K562 (cell line): ENCODE results near the gene SNX1. TPM values are rescaled to one million over a fixed set of nuclear protein-coding genes. Genes with fewer than 3 reads are reported as not detected.

ENCODE experiments used
- BACH1 ChIP-seq: fragments of 200-800 bp; sonication (Bioruptor generic); IDR thresholded peaks from 2 replicates; pipeline ENCODE4 v1.6.1; 2016; ENCODE audit warnings: missing genetic modification characterization, missing compliant biosample characterization
- CBX3 ChIP-seq, 2 experiments: IDR thresholded peaks; 1 replicate in 1 of 2; 2 replicates in 1 of 2; pipeline ENCODE4 v1.6.1; 2012; ENCODE audit warnings: inconsistent platforms in 2 of 2, low read length in 2 of 2, borderline replicate concordance in 1 of 2, control low read depth in 1 of 2
- CEBPG ChIP-seq, 3 experiments: fragments of 200-800 bp in 1 of 3; sonication (Bioruptor generic) in 1 of 3; sonication (generic) in 1 of 3; formaldehyde crosslinking in 1 of 3; IDR thresholded peaks in 2 of 3; conservative IDR thresholded peaks in 1 of 3; 2 replicates each; pipeline versions ENCODE4 v1.6.1 to v1.8.0; 2016 to 2022; ENCODE audit warnings: missing compliant biosample characterization in 2 of 3, missing genetic modification characterization in 2 of 3, mild to moderate bottlenecking in 1 of 3, missing genetic modification reagents in 1 of 3
- CREB1 ChIP-seq, 2 experiments: sonication (generic) in 1 of 2; formaldehyde crosslinking in 1 of 2; IDR thresholded peaks; 2 replicates each; pipeline versions ENCODE4 v1.6.1 to v1.8.0; 2012 to 2022; ENCODE audit warnings: inconsistent platforms in 1 of 2, mild to moderate bottlenecking in 1 of 2, missing genetic modification reagents in 1 of 2, moderate library complexity in 1 of 2
- DIDO1 ChIP-seq: fragments of 450-650 bp; IDR thresholded peaks from 2 replicates; pipeline ENCODE4 v1.6.1; 2016; ENCODE audit warnings: low read depth, missing biosample characterization, missing genetic modification characterization
- ELF4 ChIP-seq: fragments of 450-650 bp; formaldehyde crosslinking; IDR thresholded peaks from 2 replicates; pipeline ENCODE4 v1.4.0; 2022; ENCODE audit warnings: missing genetic modification characterization
- PBX2 ChIP-seq, 2 experiments: IDR thresholded peaks in 1 of 2; conservative IDR thresholded peaks in 1 of 2; 2 replicates each; pipeline ENCODE4 v1.6.1; 2016; ENCODE audit warnings: low read depth in 2 of 2, mild to moderate bottlenecking in 1 of 2, missing compliant biosample characterization in 1 of 2, missing genetic modification characterization in 1 of 2, moderate library complexity in 1 of 2
- PHF21A ChIP-seq: fragments of 450-650 bp; IDR thresholded peaks from 2 replicates; pipeline ENCODE4 v1.6.1; 2017; ENCODE audit warnings: low read depth, borderline replicate concordance
- RBM34 ChIP-seq: fragments of 200-400 bp; formaldehyde crosslinking; IDR thresholded peaks from 2 replicates; pipeline ENCODE4 v1.6.1; 2018; ENCODE audit warnings: low read length, borderline replicate concordance; ENCODE audit not compliant: insufficient read depth
- ZEB2 ChIP-seq: fragments of 450-650 bp; IDR thresholded peaks from 2 replicates; pipeline ENCODE4 v1.6.1; 2016
- ZNF512 ChIP-seq: IDR thresholded peaks from 2 replicates; pipeline ENCODE4 v1.6.1; 2016; ENCODE audit warnings: missing genetic modification characterization, missing compliant biosample characterization
- ZNF592 ChIP-seq: fragments of 450-650 bp; IDR thresholded peaks from 2 replicates; pipeline ENCODE4 v1.6.1; 2017; ENCODE audit warnings: antibody characterized with exemption, mild to moderate bottlenecking
- polyA plus RNA-seq, 8 experiments: library from polyadenylated mRNA; depleted of rRNA in 4 of 8; stranded (reverse) in 5 of 8; unstranded in 3 of 8; fragments of >200 nt; fragmentation: Nextera tagmentation in 2 of 8; fragmentation: Illumina TruSeq in 1 of 8; extraction: Ambion mirVana in 2 of 8; extraction: Trizol in 1 of 8; gene quantifications; 2 replicates each; pipeline versions ENCODE4 v1.2.1 to v1.2.3, GENCODE V29; 2011 to 2014; ENCODE audit warnings: inconsistent platforms in 1 of 8, missing spikeins in 1 of 8
- total RNA-seq, 7 experiments: library from RNA; depleted of rRNA in 6 of 7; stranded (reverse); fragments of >200 nt in 6 of 7; fragmentation: Illumina TruSeq in 2 of 7; extraction: Trizol in 2 of 7; gene quantifications; 2 replicates each; pipeline versions ENCODE4 v1.2.1 to v1.2.3, GENCODE V29; 2011 to 2021; ENCODE audit warnings: low replicate concordance in 1 of 7

SNX1 gene
- total and polyA plus RNA-seq, 9 of the 15 experiments (the other 6 are each of a cell fraction or from before 2014, with no cell fraction given) = 11.0 to 105 (median 59.9) TPM

- TF ChIP-seq ZNF592 = peak; percentile 51; the same call in 1 of the 2 replicates
- 0 out of 2 replicates have a peak, but pooled peaks have one; percentile 20 for TF ChIP-seq BACH1 (tag)
- no peak for TF ChIP-seq PBX2 (CRISPR knock-in tag; IDR thresholded peaks at IDR 0.05; ENCODE audit: low read depth)
- peak; percentile 3; the same call in 1 of the 2 replicates for TF ChIP-seq PBX2 (tag; conservative IDR thresholded peaks at IDR 0.05; ENCODE audit: low read depth)
- peak; percentile 27; the same call in 1 of the 2 replicates for TF ChIP-seq CEBPG (CRISPR knock-in tag; IDR thresholded peaks at IDR 0.05)
- TF ChIP-seq CEBPG (tag; conservative IDR thresholded peaks at IDR 0.05 in 1 of 2, IDR thresholded peaks at IDR 0.05 in 1 of 2) = peak; percentile 53 to 71; a peak in 3 of 4 replicates
- TF ChIP-seq PHF21A = no peak
- 0 out of 2 replicates have a peak, but pooled peaks have one; percentile 12 for TF ChIP-seq ZNF512
- no peak for TF ChIP-seq CREB1 (IDR thresholded peaks at IDR 0.05)
- no peak for TF ChIP-seq CREB1 (CRISPR knock-in tag; IDR thresholded peaks at IDR 0.05)
- TF ChIP-seq RBM34 = no peak
- no peak for TF ChIP-seq DIDO1 (tag)
- no peak for TF ChIP-seq CBX3 (IDR thresholded peaks at IDR 0.05; ENCODE audit: borderline replicate concordance in 1 of 2, low read length in 2 of 2)
- 0 out of 2 replicates have a peak, but pooled peaks have one; percentile 23 for TF ChIP-seq ZEB2
- TF ChIP-seq ELF4 = 0 out of 2 replicates have a peak, but pooled peaks have one; percentile 1
Measured at GRCh38 chr15:64163659-64164362, 68.0 kb downstream of the SNX1 start (continued).
